Measurements from ENCODE around the gene ZNRD2.
A peak's percentile ranks its signal among the peaks of the same experiment; 100 is the strongest.

ZNRD2 gene

DNA sequence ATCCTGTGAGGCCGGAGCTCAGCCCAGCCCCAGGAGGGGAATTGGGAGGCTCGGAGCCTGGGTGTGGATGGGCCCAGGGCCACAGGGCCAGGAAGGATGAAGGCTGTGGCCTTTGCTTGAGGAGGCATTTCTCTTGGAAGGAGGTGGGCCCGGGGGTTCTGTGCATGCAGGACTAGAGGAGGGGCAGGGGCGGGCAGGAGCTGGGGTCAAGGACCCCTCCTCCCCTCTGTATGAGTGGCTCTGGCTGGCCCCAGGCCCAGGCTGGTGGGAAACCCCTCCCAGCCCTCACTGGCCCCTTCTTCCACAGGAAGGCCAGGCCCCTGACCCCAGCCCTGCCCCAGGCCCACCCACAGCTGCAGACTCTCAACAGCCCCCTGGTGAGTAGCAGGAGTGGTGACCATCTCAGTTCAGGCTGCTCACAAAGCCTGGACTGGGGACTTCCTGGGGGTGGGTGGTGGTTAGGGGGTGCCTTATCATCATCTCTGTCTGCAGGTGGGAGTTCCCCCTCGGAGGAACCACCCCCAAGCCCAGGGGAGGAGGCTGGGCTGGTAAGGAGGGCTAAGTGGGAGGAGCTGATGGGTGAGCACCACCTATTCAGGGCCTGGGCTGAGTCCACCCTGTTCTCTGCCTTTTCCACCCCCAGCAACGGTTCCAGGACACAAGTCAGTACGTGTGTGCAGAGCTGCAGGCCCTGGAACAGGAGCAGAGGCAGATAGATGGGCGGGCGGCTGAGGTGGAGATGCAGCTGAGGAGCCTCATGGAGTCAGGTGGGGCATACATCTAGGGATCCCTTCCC is 19.4 kb downstream of the ZNRD2 start:
- no peak for DNase-seq

DNA sequence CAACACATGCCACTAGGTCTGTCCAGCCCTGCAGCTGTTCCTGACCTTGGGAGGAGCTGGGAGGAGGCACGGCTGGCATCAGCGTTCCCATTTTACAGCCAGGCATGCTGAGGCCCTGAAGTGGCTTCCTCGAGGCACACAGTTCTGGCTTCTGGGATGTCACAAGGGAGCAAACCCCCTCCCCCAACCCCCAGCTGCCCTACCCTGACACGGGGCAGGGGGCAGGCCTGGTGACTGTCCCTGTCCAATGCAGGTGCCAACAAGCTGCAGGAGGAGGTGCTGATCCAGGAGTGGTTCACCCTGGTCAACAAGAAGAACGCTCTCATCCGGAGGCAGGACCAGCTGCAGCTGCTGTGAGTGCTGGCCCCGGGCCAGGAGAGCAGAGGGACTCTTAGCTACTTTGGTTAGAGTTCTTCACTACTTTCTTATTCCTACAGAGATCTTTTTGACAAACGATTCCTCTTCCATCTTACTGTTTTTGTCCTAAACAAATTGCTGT is 20.0 kb downstream of the ZNRD2 start:
- DNase-seq: peak; percentile 53

- no peak for DNase-seq
These were observed 21.9 kb downstream of the ZNRD2 start for GRCh38 chr11:65591939-65592857.

- no peak for DNase-seq
These were observed 22.7 kb downstream of the ZNRD2 start for GRCh38 chr11:65592858-65593517.

- no peak for DNase-seq
These were observed 23.5 kb downstream of the ZNRD2 start for GRCh38 chr11:65593518-65594414.

DNA sequence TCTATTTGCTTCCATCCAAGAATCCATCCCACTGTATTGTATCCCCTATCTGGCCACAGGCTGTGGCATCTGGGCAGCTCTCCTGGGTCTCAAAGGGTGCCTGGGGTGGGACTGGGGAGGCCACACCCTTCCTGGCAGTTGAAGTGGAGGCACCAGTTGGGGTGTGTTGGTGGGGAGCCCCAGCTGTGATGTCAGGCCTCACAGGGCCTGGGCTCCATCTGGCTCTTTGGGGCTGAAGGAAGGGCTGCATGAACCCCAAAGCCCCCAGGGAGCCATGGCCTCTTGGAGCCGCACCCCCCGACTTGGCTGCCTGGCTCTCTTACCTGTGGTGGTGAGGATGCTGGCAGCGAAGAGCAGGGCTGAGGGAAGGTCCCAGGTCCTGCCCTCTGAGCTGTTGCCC is 24.9 kb downstream of the ZNRD2 start:
- DNase-seq: no peak

GRCh38 chr11:65595543-65596281 is 25.4 kb downstream of the ZNRD2 start, which contains the start of gene KCNK7:
KCNK7 (minus strand) TSS chr11:65595800; CDS start chr11:65595772, 28 bp downstream.
- DNase-seq: no peak

GRCh38 chr11:65596520-65596919 is 26.2 kb downstream of the ZNRD2 start:
- DNase-seq: no peak

DNA sequence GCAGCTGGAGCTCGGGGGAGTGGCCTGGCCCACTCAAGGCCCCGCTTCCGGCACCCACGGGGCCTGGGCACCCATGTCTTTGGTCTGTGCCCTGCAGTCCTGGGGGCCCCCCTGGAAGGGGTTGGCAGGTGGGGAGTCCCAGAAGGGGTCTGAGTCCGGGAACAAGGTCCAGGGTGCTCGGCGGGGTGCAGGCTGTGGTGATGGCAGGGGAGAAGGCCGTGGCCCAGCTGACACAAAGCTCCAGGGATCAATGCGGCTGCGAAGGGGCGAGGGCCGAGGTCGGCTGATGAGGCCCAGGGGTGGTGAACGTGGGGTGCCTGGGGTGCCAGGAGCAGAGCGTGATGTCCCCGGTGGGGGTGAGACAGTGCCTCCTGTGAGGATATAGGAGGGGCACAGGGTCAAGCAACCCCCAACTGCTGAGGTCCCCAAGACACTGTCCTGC is 28.0 kb downstream of the ZNRD2 start:
- no peak for DNase-seq

DNA sequence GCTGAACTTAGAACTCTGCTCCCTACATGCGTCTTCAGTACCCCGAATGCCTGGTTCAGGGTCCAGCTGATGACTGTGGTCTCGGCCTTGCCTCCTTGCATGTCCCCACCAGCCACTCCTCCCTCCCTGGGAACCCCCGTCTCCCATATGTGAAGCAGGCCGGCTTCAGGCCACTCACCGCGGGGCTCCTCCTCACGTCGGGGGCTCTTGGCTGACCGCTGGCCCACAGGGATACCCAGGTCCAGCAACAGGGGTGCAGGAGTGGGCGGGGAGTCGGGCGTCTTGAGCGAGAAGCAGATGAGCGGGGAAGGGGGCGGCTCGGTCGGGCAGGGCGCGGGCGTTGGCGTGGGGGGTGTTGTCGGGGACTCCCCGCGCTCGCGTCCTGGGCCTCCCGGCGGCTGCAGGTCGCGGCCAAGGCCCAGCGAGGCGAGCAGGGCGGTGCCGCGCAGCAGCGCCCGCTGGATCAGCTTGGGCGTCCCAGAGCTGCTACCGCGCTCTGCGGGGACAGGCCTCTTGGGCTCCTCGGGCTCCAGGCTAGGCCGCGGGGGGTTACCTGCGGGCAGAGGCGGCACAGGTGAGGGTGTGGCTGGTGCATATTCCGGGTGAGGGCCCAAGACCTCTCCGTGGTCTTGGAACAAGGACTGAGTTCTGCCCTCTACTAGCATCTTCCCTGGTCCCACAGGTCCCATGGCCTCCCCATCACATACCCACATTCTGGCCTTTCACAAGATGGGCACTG is 29.1 kb downstream of the ZNRD2 start:
- no peak for DNase-seq

GRCh38 chr11:65599955-65600246 is 29.6 kb downstream of the ZNRD2 start:
- no peak for DNase-seq

DNA sequence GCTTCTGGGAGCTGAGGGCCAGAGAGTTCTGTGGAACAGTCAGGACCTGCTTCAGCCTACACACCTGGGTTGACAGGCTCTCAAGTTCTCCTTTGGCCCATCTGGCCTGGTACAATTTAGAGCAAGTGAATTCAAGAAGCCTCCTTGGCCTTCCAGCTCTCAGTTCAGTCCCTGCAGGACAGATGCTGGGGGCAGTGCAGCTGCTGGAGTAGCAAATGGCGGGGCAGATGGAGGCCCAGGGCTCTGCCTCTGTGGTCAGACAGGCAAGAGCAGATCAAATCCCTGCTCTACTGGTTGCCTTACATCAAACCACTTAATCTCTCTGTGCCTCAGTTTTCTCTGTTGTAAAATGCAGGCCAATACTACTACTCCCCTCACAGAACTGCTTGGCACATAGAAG is 34.0 kb downstream of the ZNRD2 start:
- no peak for DNase-seq

DNA sequence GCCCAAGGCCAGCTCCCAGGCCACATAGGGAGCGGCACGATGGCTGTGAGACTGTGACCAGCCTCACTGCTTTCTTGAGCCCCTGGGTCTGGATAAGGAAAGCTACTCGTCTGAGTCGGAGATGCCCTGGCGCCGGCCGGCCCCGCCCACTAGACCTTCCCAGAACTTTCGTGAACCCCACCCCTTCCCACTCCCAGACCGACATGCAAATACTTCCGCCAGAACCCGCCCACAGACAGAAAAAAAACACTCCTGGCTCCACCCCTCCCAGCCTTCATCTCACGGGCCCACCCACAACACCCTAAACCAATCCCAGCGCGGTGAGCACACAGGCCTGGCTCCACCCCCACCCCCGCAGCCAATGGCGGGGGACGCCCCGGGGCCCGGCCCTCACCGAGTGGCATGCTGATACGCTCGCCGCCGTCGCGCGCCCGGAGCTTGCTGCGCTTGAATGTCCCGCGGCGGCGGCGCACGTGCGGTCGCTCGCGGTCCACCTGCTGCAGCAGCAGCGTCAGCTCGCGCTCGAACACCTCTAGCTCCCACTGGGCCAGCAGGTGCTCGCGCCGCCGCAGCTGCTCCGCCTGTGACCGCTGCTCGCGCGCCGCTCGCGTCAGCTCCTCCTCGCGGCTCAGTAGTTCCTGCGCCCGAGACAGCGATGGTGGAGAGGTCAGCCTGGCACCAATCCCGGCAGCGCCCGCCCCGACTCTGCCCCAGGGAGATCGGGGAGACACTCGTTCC is 36.8 kb downstream of the ZNRD2 start:
- no peak for DNase-seq

DNA sequence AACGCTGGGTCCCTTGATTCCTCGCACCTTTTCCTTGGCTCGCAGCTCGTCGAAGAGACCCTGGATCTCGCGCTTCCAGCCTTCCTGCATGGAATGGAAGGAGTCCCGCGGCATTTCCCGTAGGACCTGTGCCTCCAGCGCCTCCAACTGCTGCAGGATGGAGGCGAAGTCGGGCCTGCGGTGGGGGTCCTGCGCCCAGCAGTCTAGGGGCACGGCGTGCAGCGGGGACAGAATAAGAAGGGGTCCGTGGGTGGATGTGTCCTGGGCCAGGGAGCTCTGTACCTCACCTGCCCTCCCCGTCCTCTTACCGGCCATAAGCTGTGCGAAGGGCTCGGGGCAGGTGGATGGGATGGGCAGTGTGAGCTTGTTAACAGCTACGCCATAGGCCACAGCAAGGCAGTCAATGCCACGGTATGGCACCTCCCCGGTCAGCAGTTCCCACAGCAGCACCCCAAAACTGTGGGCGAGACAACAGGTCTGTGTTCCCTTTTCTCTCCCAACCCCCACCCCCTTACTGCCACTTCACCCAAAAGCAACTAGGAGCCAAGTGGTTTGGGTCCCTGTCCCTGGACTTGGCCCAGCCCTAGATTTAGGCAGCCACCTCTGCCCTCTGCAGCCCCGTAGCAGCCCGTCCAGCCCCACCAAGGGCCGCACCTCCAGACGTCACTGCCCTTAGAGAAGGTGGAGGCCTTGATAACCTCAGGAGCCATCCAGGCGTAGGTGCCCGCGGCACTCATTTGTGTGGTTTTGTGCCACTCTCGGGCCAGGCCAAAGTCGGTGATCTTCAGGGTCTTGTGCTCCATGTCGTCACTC is 37.5 kb downstream of the ZNRD2 start:
- no peak for DNase-seq

GRCh38 chr11:65609229-65609628 is 39.0 kb downstream of the ZNRD2 start:
- no peak for DNase-seq

DNA sequence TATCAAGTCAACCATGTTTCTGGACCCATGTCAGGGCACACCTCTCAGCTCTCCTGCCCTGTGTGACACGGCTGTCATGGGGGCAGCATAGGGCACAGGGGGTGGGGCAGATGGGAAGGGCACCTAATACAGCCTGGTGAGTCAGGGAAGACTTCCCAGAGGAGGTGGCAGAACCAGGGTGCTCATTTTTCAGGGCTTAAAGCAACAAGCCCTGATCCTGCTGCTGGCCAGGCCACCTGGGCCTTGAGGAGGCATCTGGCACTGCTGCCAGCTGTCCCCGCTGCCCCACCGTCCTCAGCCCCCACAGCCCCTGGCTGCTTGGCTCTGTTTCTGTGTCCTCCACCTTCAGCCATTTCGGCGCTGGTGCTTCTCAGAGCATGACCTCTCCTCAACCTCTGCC is 39.4 kb downstream of the ZNRD2 start:
- no peak for DNase-seq

DNA sequence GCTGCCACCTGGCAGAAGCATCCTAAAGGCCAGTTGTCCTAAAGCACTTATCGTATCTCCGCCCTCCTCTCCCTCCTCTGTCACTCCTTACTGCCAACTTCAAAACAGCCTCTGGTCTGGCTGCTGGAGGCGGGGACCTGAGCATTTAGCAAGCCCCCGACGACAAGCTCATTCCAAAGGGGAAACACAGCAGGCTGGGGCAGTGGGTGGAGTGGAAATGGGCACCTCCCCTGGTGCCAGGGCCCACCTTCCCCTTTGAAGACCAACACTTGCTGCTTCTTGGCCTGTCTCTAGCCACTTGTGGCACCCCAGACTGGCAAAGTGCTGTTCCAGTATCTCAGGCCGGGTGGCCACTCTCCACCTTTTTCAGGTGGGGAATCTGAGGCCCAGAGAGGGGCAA is 40.1 kb downstream of the ZNRD2 start:
- no peak for DNase-seq

- no peak for DNase-seq
These were observed 40.9 kb downstream of the ZNRD2 start for GRCh38 chr11:65611028-65611757.

All from COR-L47 (cell line).